ENCODE measurements around the gene HACD2.

DNA sequence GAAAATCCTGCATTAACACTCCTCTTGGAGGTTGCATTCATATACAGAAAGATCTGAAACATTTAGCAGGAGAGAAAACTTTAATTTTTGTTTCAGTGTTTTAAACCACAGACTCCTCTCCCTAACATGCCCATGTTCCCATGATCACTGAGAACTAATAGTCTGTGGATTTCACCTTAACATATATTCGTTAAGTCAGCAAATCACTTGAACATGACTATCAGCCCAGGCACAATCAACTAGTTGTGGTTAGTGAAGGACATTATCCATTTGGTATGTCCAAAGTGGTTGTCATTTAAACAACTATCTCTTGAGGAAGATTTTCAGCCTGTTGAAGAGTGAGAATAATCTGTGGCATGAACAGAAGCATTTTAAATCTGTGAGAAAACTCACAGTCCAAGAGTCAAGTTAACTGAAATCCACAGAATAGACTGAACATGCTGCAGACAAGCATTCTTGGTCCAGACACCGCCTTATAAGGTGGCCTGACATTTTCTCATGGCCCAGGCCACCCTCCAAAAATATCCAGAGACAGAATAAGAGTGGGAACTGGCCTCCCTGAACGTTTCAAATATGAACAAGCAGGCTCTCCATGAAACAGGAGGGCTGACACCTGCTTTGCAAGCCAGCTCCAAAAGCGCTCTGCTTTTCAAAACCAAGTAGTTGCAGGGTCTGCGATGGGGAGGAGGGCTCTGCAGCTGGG is 96.1 kb downstream of the HACD2 start:
- no peak for TF ChIP-seq MAX (CRISPR knock-in tag; IDR thresholded peaks at IDR 0.05)
- TF ChIP-seq CREB1 (IDR thresholded peaks at IDR 0.05): no peak
- TF ChIP-seq CREB1 (CRISPR knock-in tag; IDR thresholded peaks at IDR 0.05): no peak
- TF ChIP-seq ZSCAN29 (IDR thresholded peaks at IDR 0.05): no peak
- no peak for TF ChIP-seq FOXO4 (CRISPR knock-in tag; IDR thresholded peaks at IDR 0.05)
- no peak for TF ChIP-seq CSDE1 (IDR thresholded peaks at IDR 0.05)
- TF ChIP-seq ZBTB40 (IDR thresholded peaks at IDR 0.05): no peak
- no peak for TF ChIP-seq ZBTB40 (CRISPR knock-in tag; IDR thresholded peaks at IDR 0.05)
- TF ChIP-seq NFIC (IDR thresholded peaks at IDR 0.05): no peak
- TF ChIP-seq EZH2 (IDR thresholded peaks at IDR 0.05; ENCODE audit: borderline replicate concordance, low read depth, low read length): no peak
- no peak for TF ChIP-seq MLX (CRISPR knock-in tag; conservative IDR thresholded peaks at IDR 0.05)
- no peak for TF ChIP-seq ZC3H11A (IDR thresholded peaks at IDR 0.05; ENCODE audit: low read depth, low read length)
- TF ChIP-seq PYGO2 (tag; IDR thresholded peaks at IDR 0.05): no peak
- no peak for TF ChIP-seq ZNF197 (CRISPR knock-in tag; IDR thresholded peaks at IDR 0.05; ENCODE audit: low read depth)
- TF ChIP-seq MTF1 (CRISPR knock-in tag; IDR thresholded peaks at IDR 0.05; ENCODE audit: borderline replicate concordance): no peak
